Natural killer cell (primary cell): ENCODE measurements around the gene ZMIZ1. TPM values are rescaled to one million over a fixed set of nuclear protein-coding genes. Genes with fewer than 3 reads are reported as not detected.
"Not testable (repeated sequence)": the region's sequence is repeated elsewhere in the genome, so short reads cannot be mapped to it uniquely, and the experiment has no call there.

Experiments used
- ATAC-seq, 3 donors: fragments of 150-1000 bp in 2 of 3; fragments of 200-7000 bp in 1 of 3; cut with Tn5 transposase; 1 replicate in 1 of 3; 2 replicates in 2 of 3; pipeline ENCODE4 v1.10.0; 2021; ENCODE audit warnings: mild to moderate bottlenecking in 2 of 3, moderate library complexity in 2 of 3
- DNase-seq, 2 donors: peaks; one replicate each; pipeline versions ENCODE4 v3.0.0 to v3.0.0-alpha.2; 2013 to 2021; ENCODE audit warnings: mixed read lengths in 1 of 2
- H3K27ac ChIP-seq: one replicate; pipeline ENCODE4 v1.5.1; 2013; ENCODE audit warnings: mild to moderate bottlenecking, low read length
- H3K27me3 ChIP-seq: one replicate; pipeline ENCODE4 v1.6.1; 2013; ENCODE audit warnings: low read length; ENCODE audit not compliant: control insufficient read depth, insufficient read depth
- H3K36me3 ChIP-seq: one replicate; pipeline ENCODE4 v1.6.1; 2013; ENCODE audit warnings: low read length; ENCODE audit not compliant: control insufficient read depth, insufficient read depth
- H3K4me1 ChIP-seq: one replicate; pipeline ENCODE4 v1.6.1; 2013; ENCODE audit warnings: low read length; ENCODE audit not compliant: control insufficient read depth, insufficient read depth
- H3K4me3 ChIP-seq: one replicate; pipeline ENCODE4 v1.5.1; 2013; ENCODE audit warnings: low read length
- H3K9me3 ChIP-seq: one replicate; pipeline ENCODE4 v1.6.1; 2013; ENCODE audit warnings: low read length; ENCODE audit not compliant: control insufficient read depth, insufficient read depth
- H3K27ac Mint-ChIP-seq, 2 donors: one replicate each; pipeline ENCODE4 v1.8.0; 2022; ENCODE audit warnings: mild to moderate bottlenecking in 2 of 2, mixed read lengths in 2 of 2, moderate library complexity in 1 of 2
- H3K27me3 Mint-ChIP-seq, 2 donors: one replicate each; pipeline ENCODE4 v1.8.0; 2022; ENCODE audit warnings: low read depth in 2 of 2, mixed read lengths in 2 of 2
- H3K36me3 Mint-ChIP-seq: one replicate; pipeline ENCODE4 v1.8.0; 2022; ENCODE audit warnings: mixed read lengths
- H3K4me1 Mint-ChIP-seq, 2 donors: one replicate each; pipeline ENCODE4 v1.8.0; 2022; ENCODE audit warnings: mixed read lengths in 2 of 2
- H3K4me3 Mint-ChIP-seq: one replicate; pipeline ENCODE4 v1.8.0; 2022; ENCODE audit warnings: mild to moderate bottlenecking, moderate library complexity, mixed read lengths
- H3K9me3 Mint-ChIP-seq, 2 donors: one replicate each; pipeline ENCODE4 v1.8.0; 2022; ENCODE audit warnings: mixed read lengths in 2 of 2
- CTCF ChIP-seq: fragments of 200-600 bp; IDR thresholded peaks from one replicate; pipeline ENCODE4 v1.8.0; 2022; ENCODE audit warnings: antibody characterized with exemption
- WGBS: methylation state at CpG from one replicate; pipeline ENCODE4 v1.1.7; 2013; ENCODE audit warnings: missing lambda C conversion rate; ENCODE audit not compliant: insufficient coverage; 5-methylcytosine and 5-hydroxymethylcytosine counted together
- intact Hi-C: fragments of 100-400 bp; cut with micrococcal nuclease; formaldehyde crosslinking; loops from one replicate; pipeline ENCODE4 v1.14.2; 2022
- total RNA-seq, 4 donors: library from RNA; stranded (reverse); fragments of 120-200 nt in 1 of 4; gene quantifications; one replicate each; pipeline versions ENCODE4 v1.2.3 to v1.2.4, GENCODE V29; 2013 to 2022

Gene ZMIZ1
- total RNA-seq, 3 donors from 2014 or later (not counting 1 experiment from before 2014, with no cell fraction given) = 36.5 to 51.5 (median 37.9) TPM

GRCh38 chr10:79277579-79278269, 209.0 kb downstream of the ZMIZ1 start:
- TF ChIP-seq CTCF = no peak
- Mint-ChIP-seq H3K36me3 (peaks cover 7% of the 10 kb centered on the region), H3K4me1 (peaks cover 17 to 20% of the 10 kb centered on the region in 2 donors), H3K27ac (no peak overlapping the region), H3K27me3 (no peaks in the 10 kb centered on the region), H3K9me3 (no peaks in the 10 kb centered on the region), H3K4me3 (no peak overlapping the region)
- ATAC-seq (no peak), DNase-seq (no peak)
- 97% methylated on average over 13 of the region's 13 CpGs for WGBS
- H3K4me3 ChIP-seq = no peak overlapping the region
- H3K27ac ChIP-seq = no peak overlapping the region
- H3K9me3 ChIP-seq = no peaks in the 10 kb centered on the region
- H3K4me1 ChIP-seq = peaks cover 23% of the 10 kb centered on the region
- intact Hi-C loops = no loop called here
- H3K27me3 ChIP-seq = no peaks in the 10 kb centered on the region
- H3K36me3 ChIP-seq = peaks cover 25% of the 10 kb centered on the region

- H3K4me1 Mint-ChIP-seq = peaks cover 20 to 21% of the 10 kb centered on the region in 2 donors
- H3K4me3 ChIP-seq, H3K27ac ChIP-seq, H3K27me3 ChIP-seq, intact Hi-C loops, ATAC-seq, H3K36me3 Mint-ChIP-seq, H3K27me3 Mint-ChIP-seq, H3K4me3 Mint-ChIP-seq, H3K9me3 Mint-ChIP-seq, H3K27ac Mint-ChIP-seq, DNase-seq, H3K9me3 ChIP-seq: not testable (repeated sequence)
- Histone ChIP-seq H3K36me3 (peaks cover 27% of the 10 kb centered on the region), H3K4me1 (peaks cover 20% of the 10 kb centered on the region)
- WGBS = 95% methylated on average over 33 of the region's 33 CpGs
Observed at GRCh38 chr10:79279047-79279446, 210.3 kb downstream of the ZMIZ1 start.

- Mint-ChIP-seq H3K36me3 (peaks cover 7% of the 10 kb centered on the region), H3K27me3 (no peaks in the 10 kb centered on the region), H3K4me1 (peaks cover 34% of the 10 kb centered on the region in 2 donors), H3K27ac (no peak overlapping the region), H3K9me3 (no peaks in the 10 kb centered on the region), H3K4me3 (no peak overlapping the region)
- no peaks in the 10 kb centered on the region for H3K27me3 ChIP-seq
- peaks cover 27% of the 10 kb centered on the region for H3K36me3 ChIP-seq
- intact Hi-C loops = no loop called here
- 95% methylated on average over 6 of the region's 6 CpGs for WGBS
- no peak overlapping the region for H3K27ac ChIP-seq
- peaks cover 30% of the 10 kb centered on the region for H3K4me1 ChIP-seq
- no peaks in the 10 kb centered on the region for H3K9me3 ChIP-seq
- no peak overlapping the region for H3K4me3 ChIP-seq
- TF ChIP-seq CTCF = no peak
- DNase-seq (no peak), ATAC-seq (no peak)
Observed at GRCh38 chr10:79280956-79281355, 212.2 kb downstream of the ZMIZ1 start.

GRCh38 chr10:79282388-79282787, 213.6 kb downstream of the ZMIZ1 start:
- Histone ChIP-seq H3K36me3 (peaks cover 21% of the 10 kb centered on the region), H3K4me3 (no peak overlapping the region), H3K9me3 (no peaks in the 10 kb centered on the region), H3K27me3 (no peaks in the 10 kb centered on the region), H3K4me1 (peaks cover 44% of the 10 kb centered on the region), H3K27ac (no peak overlapping the region)
- WGBS = 96% methylated on average over 11 of the region's 11 CpGs
- DNase-seq (no peak), ATAC-seq (no peak)
- TF ChIP-seq CTCF = no peak
- peaks cover 47 to 48% of the 10 kb centered on the region in 2 donors for H3K4me1 Mint-ChIP-seq
- H3K27me3 Mint-ChIP-seq = no peaks in the 10 kb centered on the region
- H3K27ac Mint-ChIP-seq = no peak overlapping the region
- peaks cover 7% of the 10 kb centered on the region for H3K36me3 Mint-ChIP-seq
- intact Hi-C loops = no loop called here
- H3K9me3 Mint-ChIP-seq = no peaks in the 10 kb centered on the region
- no peak overlapping the region for H3K4me3 Mint-ChIP-seq
